ENCODE measurements around the gene WEE1. TPM values are rescaled to one million over a fixed set of nuclear protein-coding genes. Genes with fewer than 3 reads are reported as not detected.

WEE1 gene
- total RNA-seq (2021) (51.4 and 54.9 TPM in 2 replicates), Bru-seq, nascent RNA (percentile 97 among the genes with signal in this experiment), BruChase-seq, experiment 1, labeled RNA remaining after a 2-hour chase (percentile 91 among the genes with signal in this experiment), BruChase-seq, experiment 2, labeled RNA remaining after a 6-hour chase (percentile 67 among the genes with signal in this experiment)
- long read RNA-seq, transcript WEE1-202 (11 exons, 2,799 nt), result major isoform, 81 of 89 reads
- long read RNA-seq, partial matches to known transcripts, result 3 of 89 reads
- long read RNA-seq, other reads (novel, unspliced or antisense), result 5 of 89 reads

DNA sequence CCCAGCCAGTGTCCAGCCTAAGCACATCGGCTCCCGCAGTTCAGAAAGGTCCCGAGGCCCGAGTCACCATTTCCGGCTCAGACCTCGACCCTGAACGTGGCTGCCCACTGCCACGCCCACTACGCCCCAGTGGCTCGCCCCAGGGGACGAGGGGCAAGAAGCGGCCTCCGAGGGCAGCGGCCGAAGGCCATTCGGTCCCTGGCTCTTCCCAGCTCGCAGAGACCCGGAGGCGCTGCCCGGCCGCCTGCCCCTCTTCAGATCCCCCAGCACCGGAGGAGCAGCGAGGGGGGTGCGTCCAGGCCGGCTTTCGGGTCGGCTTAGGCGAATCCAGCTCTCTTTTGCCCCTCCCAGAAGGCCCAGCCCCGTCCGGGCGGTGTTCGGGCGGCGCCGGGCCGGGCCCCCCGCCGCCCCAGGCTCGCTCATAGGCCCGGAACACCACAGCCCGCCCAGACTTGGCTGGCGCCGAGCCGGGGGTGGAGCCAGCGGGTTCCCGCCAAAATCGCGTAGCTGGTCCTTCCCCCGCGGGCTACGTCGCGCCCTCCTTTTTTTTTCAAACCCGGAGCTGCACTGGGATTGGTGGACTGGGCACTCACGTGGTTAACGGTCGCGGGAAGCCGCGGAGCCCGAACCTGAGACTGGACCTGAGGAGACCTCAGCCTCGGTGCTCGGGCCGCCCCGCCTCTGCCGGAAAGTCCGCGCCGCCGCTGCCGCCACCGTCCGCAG is at the start of gene WEE1:
Gene WEE1 (plus strand): TSS at position 619 of the 723 bp plus-strand sequence. CDS start 264 bp downstream, outside the sequence.
- peaks cover 23% of the 10 kb centered on the region for H3K36me3 ChIP-seq (ENCODE audit: insufficient read depth, low read length, poor library complexity, severe bottlenecking)
- peak within 1 kb of the TSS; percentile 74 for H3K4me3 ChIP-seq (ENCODE audit: low read depth, low read length, poor library complexity, severe bottlenecking)
- peaks cover 15% of the 10 kb centered on the region for H3K4me1 ChIP-seq (ENCODE audit: insufficient read depth, low read length, poor library complexity, severe bottlenecking)
- intact Hi-C loops (cut with micrococcal nuclease; ENCODE audit: unreplicated experiment), result no loop called here
- no TSS peak for BruUV-seq (replicated peaks)
- no peaks in the 10 kb centered on the region for H3K9me3 ChIP-seq (ENCODE audit: low read depth, low read length, poor library complexity, severe bottlenecking)
- peak; percentile 98 for DNase-seq (ENCODE audit: low spot score)
- ChIA-PET CTCF (interaction anchor here (1.0 kb wide), 1 partner anchor 176 kb away, joined by 3 read pairs; no protein-coding TSS in a partner anchor), POLR2A (ENCODE audit: low non-redundant PET) (interaction anchor here (0.6 kb wide), 1 partner anchor 81 kb away, joined by 11 read pairs; no protein-coding TSS in a partner anchor)
- TF ChIP-seq EZH2 (IDR thresholded peaks at IDR 0.05; ENCODE audit: borderline replicate concordance, low read depth, low read length, poor library complexity, severe bottlenecking), result no peak
- TF ChIP-seq, protein P1, sequence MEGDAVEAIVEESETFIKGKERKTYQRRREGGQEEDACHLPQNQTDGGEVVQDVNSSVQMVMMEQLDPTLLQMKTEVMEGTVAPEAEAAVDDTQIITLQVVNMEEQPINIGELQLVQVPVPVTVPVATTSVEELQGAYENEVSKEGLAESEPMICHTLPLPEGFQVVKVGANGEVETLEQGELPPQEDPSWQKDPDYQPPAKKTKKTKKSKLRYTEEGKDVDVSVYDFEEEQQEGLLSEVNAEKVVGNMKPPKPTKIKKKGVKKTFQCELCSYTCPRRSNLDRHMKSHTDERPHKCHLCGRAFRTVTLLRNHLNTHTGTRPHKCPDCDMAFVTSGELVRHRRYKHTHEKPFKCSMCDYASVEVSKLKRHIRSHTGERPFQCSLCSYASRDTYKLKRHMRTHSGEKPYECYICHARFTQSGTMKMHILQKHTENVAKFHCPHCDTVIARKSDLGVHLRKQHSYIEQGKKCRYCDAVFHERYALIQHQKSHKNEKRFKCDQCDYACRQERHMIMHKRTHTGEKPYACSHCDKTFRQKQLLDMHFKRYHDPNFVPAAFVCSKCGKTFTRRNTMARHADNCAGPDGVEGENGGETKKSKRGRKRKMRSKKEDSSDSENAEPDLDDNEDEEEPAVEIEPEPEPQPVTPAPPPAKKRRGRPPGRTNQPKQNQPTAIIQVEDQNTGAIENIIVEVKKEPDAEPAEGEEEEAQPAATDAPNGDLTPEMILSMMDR (conservative IDR thresholded peaks at IDR 0.05; ENCODE audit: low read depth, low read length), result no peak
- no peaks in the 10 kb centered on the region for H3K27me3 ChIP-seq (replicated peaks; ENCODE audit: insufficient read depth, low read depth, low read length, poor library complexity)
- peak within 1 kb of the TSS; percentile 95 for H3K27ac ChIP-seq (ENCODE audit: low read depth, low read length, poor library complexity, severe bottlenecking)

DNA sequence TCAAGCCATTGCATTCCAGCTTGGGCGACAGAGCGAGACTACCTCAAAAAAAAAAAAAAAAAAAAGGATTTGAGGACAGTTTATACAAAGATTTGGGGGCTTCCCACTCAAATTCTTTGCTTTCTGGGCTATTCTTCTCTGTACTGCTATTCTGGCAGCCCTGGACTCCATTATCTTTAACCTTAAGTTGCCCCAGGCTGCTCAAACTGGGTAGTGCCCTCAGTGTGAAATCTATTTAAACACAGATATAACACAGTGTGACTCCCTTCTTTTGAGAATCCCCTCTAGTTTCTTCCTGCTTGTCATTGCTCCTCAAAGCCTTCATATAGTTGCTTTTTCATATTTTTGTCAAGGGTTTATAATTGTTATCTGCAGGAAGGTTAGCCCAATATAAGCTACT is 49.5 kb upstream of the WEE1 start:
- H3K4me1 ChIP-seq (ENCODE audit: insufficient read depth, low read length, poor library complexity, severe bottlenecking), result peaks cover 20% of the 10 kb centered on the region
- ChIA-PET CTCF (interaction anchor here (0.7 to 2.0 kb wide), 2 partner anchors 11 to 17 kb away, joined by 4 to 12 read pairs; no protein-coding TSS in a partner anchor), POLR2A (ENCODE audit: low non-redundant PET) (interaction anchor here (0.5 kb wide), 1 partner anchor 187 kb away, joined by 5 read pairs; no protein-coding TSS in a partner anchor)
- TF ChIP-seq EZH2 (IDR thresholded peaks at IDR 0.05; ENCODE audit: borderline replicate concordance, low read depth, low read length, poor library complexity, severe bottlenecking), result no peak
- TF ChIP-seq, protein P1 (conservative IDR thresholded peaks at IDR 0.05; ENCODE audit: low read depth, low read length), result no peak
- no peak overlapping the region for H3K4me3 ChIP-seq (ENCODE audit: low read depth, low read length, poor library complexity, severe bottlenecking)
- no peaks in the 10 kb centered on the region for H3K27me3 ChIP-seq (replicated peaks; ENCODE audit: insufficient read depth, low read depth, low read length, poor library complexity)
- no peak for DNase-seq (ENCODE audit: low spot score)
- no TSS peak for BruUV-seq (replicated peaks)
- no peak overlapping the region for H3K27ac ChIP-seq (ENCODE audit: low read depth, low read length, poor library complexity, severe bottlenecking)
- H3K36me3 ChIP-seq (ENCODE audit: insufficient read depth, low read length, poor library complexity, severe bottlenecking), result no peaks in the 10 kb centered on the region
- H3K9me3 ChIP-seq (ENCODE audit: low read depth, low read length, poor library complexity, severe bottlenecking), result no peaks in the 10 kb centered on the region
- intact Hi-C loops (cut with micrococcal nuclease; ENCODE audit: unreplicated experiment), result no loop called here

DNA sequence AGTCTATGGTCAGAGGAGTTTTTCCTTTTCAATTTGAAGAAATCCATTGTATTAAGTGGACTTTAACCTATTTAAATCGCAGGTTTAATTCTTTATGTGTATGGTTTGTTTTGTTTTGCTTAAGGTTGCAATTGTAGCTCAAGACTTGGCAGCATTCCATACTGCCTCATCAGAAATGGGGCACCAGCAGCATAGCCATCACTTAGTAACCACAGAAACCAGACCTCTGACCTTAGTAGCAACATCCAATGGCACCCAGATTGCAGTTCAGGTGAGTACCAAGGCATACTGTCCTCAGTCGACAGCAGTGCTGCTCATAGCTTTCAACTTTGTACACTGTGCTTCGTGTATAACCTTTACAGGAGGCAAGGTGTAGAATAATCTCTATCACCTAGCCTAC is 48.4 kb upstream of the WEE1 start:
- Histone ChIP-seq H3K27ac (ENCODE audit: low read depth, low read length, poor library complexity, severe bottlenecking) (no peak overlapping the region), H3K27me3 (replicated peaks; ENCODE audit: insufficient read depth, low read depth, low read length, poor library complexity) (no peaks in the 10 kb centered on the region), H3K36me3 (ENCODE audit: insufficient read depth, low read length, poor library complexity, severe bottlenecking) (no peaks in the 10 kb centered on the region), H3K4me3 (ENCODE audit: low read depth, low read length, poor library complexity, severe bottlenecking) (no peak overlapping the region), H3K4me1 (ENCODE audit: insufficient read depth, low read length, poor library complexity, severe bottlenecking) (peaks cover 26% of the 10 kb centered on the region), H3K9me3 (ENCODE audit: low read depth, low read length, poor library complexity, severe bottlenecking) (no peaks in the 10 kb centered on the region)
- POLR2A ChIA-PET (ENCODE audit: low non-redundant PET), result no interaction called here
- BruUV-seq (replicated peaks), result no TSS peak
- DNase-seq (ENCODE audit: low spot score), result no peak
- intact Hi-C loops (cut with micrococcal nuclease; ENCODE audit: unreplicated experiment), result no loop called here
- CTCF ChIA-PET, result no interaction called here
- TF ChIP-seq EZH2 (IDR thresholded peaks at IDR 0.05; ENCODE audit: borderline replicate concordance, low read depth, low read length, poor library complexity, severe bottlenecking), result no peak
- TF ChIP-seq, protein P1 (conservative IDR thresholded peaks at IDR 0.05; ENCODE audit: low read depth, low read length), result no peak
